ENCODE data around the gene RPS6KA5.
"Not testable (repeated sequence)": the region's sequence is repeated elsewhere in the genome, so short reads cannot be mapped to it uniquely, and the experiment has no call there.

The RPS6KA5 gene

DNA sequence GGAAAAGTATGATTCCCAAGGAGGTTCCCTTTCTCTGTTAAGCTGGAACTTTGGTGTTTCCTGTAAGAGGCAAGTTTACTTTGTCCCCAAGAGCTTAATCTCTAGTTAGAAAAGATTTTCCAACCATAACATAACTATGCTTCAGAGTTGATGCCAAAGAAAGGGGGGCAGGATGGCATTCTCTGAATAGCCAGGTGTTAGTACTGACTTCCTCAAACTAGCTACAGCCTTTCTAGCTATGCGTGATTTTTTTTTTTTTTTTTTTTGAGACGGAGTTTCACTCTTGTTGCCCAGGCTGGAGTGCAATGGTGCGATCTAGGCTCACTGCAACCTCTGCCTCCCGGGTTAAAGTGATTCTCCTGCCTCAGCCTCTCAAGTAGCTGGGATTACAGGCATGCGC lies 204.3 kb downstream of the RPS6KA5 start:
- DNase-seq: not testable (repeated sequence)

DNA sequence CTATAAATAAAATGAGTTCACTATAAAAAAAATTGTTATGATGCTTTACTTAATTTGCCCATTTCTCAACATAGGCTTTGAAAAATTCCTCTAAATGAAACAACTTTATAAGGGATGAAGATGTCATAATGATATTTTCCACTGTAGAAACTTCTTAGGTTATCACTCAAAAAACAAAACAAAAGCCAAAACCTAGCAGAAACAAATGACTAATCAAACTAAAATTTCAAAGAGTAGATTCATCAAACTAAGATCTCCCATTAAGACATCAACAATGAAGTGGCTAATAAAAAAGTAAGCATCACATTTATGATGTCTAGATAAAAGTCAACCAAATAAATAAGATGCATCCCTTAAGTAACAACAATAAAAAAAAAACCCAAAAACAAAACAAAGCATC lies 207.3 kb downstream of the RPS6KA5 start:
- no peak for DNase-seq

DNA sequence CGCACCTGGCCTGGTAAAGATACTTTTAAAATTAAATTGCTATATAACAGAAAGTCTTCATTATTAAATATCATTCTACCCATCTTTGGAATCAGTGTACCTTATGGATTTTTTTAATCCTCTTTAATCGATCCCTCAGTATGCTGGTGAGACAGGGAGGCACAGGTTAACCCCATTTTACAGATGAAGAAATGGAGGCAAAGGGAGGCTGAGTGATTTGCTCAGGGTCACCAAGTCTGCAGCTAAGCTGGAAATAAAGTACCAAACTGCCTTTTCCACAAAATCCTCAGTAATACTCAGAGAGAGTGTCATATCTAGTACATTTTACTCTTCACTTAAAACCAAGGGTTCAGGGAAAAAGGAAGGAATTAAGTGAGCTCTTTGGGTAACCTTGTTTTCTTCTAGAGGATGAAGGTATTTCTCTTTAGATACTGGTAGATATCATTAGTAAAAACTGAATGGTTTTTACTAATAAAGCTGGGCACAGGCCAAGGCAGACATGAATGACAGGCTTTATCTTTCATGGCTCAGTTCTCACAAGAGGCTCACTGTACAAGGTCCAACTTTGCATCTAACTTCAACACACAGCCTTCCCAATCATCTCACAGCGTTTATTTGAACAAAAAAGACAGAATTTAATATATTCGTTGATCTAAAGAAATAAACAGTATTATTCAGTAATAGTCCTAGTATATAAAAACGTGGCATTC lies 209.0 kb downstream of the RPS6KA5 start:
- no peak for DNase-seq

DNA sequence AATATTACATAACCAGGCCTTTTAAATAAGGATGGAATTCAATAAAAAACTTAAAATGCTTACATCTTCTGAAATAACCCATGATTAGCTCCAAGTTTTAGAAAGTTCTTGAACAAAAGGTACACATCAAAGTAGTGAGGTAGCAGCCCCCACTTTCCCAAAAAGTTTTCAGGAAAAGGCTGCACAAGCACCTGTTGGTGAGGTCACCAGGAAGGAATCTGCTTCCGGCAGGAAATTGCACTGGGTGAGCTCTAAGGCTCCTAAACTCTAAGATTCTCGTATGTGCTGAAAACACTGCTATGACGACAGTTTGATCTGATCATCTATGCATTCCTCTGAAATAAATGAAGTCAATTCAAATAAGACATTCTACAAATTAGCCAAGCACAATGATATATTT lies 210.0 kb downstream of the RPS6KA5 start:
- DNase-seq: peak; percentile 14

DNA sequence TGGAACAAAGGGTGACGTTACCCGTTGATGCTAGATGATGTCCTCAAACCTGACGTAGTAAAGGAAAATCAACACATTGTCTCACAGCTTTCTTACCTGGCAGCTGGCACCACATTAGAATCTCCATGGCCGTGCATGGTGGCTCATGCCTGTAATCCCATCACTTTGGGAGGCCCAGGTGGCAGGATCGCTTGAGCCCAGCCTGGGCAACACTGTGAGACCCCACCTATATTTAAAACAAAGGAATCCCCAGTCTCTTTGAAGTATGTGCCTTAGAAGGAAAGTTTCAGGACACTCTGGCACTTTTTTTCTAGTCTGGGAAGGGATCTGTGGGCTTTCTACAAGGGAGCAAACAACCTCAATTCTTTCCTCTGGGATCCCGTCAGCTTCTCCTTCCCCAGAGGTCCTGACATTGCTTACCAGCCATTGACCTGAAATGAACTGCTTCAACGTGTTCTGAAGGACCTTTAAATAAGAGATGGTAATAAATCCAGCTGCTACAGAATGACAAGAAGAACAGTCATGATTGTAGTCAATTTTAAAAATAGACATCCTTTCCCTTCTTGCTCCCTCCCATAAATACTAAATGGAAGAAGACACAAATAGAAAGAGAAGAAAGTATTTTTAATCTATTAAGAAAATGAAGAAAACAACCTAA lies 210.5 kb downstream of the RPS6KA5 start:
- no peak for DNase-seq

DNA sequence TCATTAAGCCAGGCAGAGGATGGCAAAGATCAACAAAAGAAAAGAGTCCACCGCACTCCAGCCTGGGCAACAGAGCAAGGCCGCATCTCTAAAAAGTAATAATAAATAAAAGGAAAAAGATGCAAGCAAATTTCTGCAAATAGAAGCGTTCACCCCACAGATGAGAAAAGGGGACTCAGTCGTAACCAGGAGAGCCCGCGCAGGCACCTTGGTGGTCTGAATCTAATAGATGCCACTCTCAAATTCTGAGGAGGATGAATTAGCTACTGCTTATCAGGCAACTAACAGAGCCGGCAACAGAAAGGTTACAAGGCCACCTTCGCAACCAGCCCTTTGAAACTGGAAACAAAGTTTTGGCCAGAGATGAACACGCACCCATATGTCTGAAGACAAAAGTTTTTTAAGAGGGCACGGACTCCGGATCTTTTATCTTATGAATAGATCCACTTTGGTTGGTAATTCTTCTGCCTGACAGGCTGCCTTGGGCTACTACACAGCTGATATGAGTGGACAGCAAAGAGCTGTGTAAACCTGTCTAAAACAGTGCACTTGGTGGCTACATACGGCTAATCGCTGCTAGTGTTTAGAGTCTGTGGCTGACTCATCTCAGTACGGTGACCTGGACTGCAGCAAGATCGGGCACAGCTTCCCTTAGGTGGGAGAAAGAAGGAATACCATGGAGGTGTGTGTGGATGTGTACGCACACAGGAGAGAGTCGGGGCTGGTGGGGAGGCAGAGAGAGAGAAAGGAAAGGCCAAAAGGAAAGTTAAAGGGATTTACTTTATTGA lies 211.3 kb downstream of the RPS6KA5 start:
- no peak for DNase-seq

DNA sequence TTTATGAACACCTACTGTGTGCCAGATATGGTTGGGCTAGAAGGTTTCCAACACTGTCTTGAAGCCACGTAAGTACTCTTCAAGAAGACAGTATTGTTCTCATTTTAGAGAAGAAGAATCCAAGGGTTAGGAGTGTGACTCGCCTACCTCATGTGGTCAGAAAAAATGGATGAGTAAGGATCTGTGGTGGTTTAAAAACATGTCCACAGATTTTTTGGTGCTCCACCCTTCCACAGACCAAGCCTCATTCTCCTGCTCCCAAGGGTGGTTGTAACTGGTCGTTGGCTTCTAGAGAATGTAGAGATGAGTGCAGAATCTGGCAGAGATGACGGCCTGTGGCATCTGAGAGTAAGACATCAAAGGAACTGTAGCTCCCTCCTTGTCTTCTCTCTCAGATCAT lies 213.9 kb downstream of the RPS6KA5 start:
- no peak for DNase-seq

DNA sequence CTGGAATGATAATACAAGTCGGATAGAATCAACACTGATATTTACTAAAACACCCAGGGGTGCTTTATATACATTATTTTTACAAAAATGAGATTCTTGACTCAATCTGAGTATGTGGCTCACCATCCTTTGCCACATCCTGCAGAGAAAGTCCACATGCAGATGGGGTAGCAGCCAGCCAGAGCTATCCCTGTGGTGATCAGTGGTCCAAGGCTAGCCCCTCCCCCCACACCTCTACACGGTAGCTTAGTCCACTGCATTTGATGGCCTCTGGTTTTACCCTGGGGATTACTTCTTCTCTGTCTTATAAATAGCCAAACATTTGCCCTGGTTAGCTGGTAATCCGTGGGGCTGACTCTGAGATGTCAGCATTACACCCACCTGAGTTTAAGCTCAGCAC lies 216.1 kb downstream of the RPS6KA5 start:
- no peak for DNase-seq

DNA sequence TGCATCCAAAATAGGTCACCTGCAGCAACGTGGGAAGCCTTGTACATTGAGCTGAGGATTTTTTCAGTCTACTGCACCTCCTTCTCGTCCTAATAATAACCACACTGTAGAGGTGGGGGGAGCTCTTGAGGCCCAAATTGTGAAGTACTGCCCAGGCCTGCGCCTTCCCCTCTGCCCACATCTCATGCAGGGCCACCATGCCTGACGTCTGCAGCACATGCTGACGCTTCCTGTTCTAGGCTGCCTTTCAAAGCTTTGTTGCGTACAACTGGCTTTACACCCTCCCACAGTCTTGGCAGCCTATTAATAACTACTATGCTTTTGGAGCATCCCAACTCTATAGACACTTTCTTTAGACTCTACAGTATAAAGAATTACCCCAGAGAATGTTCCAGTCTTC lies 217.7 kb downstream of the RPS6KA5 start:
- DNase-seq: no peak

DNA sequence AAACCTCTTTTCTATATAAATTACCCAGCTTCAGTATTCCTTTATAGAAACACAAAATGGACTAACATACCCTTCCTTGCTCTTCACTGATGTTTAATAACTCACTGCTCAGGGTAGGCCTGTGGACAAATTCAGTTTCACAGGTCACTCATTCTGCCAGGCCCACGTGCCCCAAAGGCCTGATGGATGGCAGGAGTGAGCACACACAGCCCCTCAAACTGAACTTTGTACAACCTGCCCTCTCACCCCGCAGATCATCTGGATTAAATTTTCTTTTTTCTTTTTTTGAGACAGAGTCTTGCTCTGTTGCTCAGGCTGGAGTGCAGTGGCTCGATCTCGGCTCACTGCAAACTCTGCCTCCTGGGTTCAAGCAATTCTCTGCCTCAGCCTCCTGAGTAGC lies 219.8 kb downstream of the RPS6KA5 start:
- DNase-seq: not testable (repeated sequence)

DNA sequence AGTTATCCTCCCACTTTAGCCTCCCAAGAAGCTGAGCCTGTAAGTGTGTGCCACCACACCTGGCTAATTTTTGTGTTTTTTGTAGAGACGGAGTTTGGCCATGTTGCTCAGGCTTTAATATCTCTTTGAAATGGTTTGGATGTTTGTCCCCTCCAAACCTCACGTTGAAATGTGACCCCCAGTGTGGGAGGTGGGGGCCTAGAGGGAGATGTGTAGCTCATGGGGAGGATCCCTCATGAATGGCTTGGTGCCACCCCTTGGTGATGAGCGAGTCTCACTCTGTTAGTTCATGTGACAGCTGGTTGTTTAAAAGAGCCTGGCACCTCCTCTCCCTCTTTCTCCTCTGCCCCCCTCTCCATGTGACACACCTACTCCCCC lies 220.6 kb downstream of the RPS6KA5 start:
- DNase-seq: no peak

DNA sequence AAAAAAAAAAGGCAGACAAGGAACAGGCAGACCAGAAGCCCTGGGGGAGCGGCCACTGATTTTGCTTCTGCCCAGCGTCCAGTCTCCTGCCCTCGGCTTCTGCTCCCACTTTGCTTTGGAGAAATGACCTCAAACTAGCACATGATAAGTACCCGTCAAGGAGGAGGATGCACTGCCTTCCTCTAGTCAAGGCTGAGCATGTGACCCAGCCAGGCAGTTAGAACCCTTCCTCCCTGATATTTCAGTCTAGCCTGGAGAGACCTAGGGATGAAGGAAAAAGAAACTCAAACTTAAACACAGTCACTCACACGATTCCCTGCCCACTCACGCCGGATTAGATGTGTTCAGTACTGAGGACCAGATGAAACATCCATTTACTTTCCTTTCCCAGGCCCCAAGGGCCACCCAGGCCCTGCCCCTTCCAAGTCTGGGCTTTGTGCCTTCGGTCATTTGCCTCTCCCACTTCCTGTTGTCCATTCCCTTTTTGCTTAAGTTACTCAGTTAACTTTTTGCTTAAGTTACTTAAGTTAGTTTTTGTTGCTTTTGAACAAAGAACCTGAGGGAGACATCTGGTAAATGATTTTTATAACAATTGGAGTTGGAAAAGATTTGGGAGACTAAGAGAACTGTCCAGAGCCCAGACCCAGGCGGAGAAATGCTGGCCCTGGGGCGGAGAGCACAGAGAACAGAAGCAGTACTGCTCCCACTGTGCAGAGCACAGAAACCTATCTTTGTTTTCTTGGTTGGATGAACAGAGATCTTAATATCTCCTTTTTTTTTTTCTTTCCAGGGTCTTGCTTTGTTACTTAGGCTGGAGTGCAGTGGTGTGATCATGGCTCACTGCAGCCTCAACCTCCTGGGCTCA lies 221.2 kb downstream of the RPS6KA5 start:
- no peak for DNase-seq

DNA sequence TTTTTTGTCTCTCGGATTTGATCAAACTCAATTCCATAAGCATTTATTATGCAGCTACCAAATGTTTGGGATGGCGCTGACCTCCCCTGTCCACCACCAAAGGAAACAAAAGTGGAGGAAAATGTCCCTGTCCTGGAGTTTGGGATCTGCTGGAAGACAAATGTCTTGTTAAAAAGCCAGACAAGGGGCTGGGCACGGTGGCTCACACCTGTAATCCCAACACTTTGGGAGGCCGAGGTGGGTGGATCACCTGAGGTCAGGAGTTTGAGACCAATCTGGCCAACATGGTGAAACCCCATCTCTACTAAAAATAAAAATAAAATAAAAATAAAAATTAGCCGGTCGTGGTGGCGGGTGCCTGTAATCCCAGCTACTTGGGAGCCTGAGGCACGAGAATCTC lies 221.9 kb downstream of the RPS6KA5 start:
- not testable (repeated sequence) for DNase-seq

DNA sequence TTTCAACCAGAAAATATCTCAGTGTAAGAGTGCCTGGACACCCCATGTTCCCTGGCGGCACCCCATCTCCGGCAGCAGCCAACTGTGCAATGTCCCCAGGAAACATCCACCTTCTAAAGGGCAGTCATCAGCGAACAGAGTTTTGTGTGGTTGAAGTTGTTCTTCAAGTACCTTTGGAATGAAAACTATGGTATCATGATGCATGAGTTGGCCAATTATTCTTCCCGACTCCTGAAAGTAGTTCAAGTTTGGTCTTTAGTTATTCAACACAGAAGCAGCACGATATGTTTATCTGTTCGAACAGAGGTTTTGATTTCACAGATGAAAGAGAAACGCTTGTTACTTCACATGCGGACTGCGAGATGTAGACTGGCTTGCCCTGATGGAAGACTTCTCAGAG lies 223.1 kb downstream of the RPS6KA5 start:
- no peak for DNase-seq

DNA sequence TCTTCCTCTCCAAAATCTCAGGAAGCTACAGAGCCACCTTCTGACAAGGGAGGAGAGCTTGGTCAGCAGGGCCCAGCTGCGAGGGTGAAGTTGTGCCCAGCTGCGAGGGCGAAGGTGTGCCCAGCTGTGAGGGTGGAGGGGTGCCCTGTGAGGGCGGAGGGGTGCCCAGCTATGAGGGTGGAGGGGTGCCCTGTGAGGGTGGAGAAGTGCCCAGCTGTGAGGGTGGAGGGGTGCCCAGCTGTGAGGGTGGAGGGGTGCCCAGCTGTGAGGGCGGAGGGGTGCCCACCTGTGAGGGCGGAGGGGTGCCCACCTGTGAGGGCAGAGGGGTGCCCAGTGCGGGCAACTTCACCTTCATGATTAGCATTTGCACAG lies 223.8 kb downstream of the RPS6KA5 start:
- DNase-seq: no peak

DNA sequence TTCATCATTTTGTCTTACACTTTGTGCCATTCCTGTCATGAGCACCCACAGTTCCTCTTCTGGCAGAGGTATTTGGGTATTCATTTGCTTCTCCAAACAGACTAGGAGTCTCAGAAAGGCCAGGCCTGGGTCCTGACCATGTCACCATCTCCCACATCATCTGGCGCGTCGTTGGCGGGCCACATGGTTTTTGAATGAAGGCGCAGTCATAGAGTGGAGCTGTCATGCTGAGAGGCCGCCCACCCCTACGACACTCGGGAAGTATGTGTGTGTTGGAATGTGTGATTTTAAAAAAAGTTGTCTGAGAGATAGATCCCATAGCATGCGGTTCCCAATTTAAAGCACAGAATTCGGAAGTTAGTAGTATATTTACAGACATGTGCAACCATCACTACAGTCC lies 228.6 kb downstream of the RPS6KA5 start:
- DNase-seq: no peak

DNA sequence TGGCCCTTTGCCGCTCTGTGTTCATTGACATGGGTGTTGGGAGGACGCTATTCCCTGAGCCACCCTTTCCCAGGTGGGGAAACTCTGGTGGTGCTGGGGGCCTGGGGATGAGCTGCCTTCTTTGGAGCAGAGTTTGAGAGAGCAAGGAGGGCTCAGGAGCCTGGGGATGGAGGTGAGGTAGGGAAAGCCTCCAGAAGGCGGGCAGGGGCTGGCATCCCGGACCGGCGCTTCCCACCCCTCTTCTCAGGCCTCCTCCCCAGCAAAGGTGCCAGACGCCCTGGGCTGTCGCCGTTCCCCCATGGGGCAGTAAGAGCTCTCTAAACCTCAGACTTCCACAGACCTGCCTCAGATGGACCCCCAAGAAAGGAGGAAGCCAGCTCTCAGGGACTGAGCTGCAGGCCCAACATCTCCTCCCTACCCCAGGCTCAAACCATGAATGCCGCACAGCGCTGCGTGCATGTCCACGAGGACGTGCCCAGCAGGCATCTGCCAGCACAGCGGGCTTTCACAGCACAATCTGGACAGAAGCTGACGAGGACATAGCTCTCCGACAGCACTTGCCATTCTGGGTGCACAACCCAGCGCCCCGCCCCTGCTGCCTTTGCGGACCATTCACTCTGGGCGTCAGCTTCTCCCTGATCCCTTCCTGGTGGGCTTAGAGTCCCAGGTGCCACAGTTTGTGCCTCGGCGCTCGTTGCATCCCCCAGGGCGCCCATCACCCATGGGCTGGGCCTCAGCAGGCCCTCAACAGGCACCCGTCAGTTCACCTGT lies 229.3 kb downstream of the RPS6KA5 start:
- no peak for DNase-seq

DNA sequence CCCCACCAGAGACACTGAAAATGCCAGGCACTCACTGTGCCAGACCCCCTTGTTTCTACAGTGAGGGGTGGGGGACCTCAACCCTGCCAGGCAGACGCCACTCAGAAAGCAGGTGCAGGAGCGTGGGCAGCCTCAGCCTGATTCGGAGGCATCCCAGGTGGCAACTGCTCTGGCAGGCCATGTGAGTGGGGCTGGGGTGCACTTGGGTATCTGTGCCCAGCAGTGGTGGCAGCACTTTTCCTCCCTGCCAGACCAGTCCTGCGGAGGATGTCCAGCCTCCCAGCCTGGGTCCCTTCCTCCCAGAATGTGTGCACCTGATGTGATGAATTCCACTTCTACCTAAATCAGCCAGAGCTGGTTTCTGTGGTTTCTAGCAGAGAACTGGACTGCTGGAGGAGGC lies 230.8 kb downstream of the RPS6KA5 start:
- no peak for DNase-seq

DNA sequence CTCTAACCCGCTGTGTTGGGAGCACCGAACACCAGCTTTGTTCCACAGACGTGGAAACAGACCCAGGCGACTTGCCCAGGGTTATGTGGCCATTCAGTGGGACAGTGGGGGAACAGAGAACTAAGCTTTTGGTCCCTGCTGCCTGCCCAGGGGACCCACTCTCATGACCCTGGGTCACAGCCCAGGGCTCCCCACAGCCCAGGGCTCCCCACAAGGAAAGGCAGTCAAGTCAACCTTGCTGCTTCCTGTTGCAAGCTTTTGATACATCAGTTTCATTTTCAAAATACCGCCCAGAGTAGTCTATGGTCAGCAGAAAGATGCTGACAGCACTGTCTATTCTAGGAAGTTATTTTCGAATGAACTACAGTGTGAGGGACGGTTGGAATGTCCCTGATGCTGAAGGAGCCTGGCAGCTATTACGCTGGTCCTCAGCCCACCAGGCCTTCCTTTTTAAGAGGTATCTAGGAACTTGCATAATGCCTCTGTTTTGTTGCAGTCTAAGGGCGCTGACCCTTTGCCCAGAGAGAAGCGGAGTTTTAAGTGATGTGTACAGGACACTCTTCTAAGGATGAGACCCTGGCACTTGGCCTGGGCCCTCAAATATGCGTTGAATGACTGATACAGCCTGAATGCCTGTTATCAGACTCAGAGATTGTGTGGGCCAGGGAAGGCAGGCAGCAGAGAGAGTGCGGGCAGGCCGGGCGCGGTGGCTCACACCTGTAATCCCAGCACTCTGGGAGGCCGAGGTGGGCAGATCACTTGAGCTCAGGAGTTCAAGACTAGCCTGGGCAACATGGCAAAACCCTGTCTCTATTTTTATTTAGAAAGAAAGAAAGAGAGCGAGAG lies 231.6 kb downstream of the RPS6KA5 start:
- peak; percentile 42 for DNase-seq

DNA sequence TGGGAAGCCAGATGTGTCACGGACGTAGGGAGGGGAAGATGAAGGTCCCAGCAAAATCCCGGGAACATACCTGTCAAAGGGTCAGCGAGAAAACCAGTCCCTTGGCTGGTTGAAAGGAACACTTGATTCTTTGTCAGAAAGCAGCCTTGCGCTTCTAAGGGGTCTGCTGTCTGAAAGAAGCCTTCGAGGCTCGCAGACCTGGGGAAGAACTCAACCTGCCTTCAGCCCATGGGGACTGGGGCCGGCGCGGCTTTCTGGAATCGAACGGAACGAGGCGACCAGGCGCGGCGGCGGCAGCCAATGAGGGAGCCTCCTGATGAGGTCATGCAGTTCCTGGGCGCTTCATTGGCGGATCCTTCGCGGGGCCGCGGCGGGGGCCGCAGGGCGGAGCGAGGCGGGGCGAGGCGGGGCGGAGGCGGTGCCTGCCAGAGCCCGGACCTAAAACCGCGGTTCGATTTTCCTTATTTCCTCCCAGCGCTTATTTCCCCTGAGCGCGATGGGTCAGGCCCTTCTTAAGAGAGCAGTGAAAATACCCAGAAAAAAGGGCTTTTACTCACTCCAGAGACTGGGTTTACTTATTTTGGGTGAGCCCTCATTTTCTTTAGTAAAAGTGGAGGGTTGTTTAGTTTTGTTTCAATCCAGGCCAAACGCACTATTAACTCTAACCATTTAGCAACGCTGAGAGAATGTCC lies 232.4 kb downstream of the RPS6KA5 start:
- DNase-seq: peak; percentile 93

DNA sequence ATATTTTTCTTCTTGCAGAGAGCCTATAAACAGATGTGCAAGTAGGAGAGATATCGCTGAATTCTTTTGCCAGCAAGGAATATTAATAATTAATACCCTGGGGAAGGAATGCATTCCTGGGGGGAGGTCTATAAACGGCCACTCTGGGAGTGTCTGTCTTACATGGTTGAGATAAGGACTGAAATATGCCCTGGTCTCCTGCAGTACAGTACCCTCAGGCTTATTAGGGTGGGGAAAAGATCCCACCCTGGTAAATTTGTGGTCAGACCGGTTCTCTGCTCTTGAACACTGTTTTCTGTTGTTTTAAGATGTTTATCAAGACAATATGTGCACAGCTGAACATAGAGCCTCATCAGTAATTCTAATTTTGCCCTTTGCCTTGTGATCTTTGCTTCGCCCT lies 236.9 kb downstream of the RPS6KA5 start:
- DNase-seq: not testable (repeated sequence)
